ENCODE results near the gene CDK19.

Gene CDK19

DNA sequence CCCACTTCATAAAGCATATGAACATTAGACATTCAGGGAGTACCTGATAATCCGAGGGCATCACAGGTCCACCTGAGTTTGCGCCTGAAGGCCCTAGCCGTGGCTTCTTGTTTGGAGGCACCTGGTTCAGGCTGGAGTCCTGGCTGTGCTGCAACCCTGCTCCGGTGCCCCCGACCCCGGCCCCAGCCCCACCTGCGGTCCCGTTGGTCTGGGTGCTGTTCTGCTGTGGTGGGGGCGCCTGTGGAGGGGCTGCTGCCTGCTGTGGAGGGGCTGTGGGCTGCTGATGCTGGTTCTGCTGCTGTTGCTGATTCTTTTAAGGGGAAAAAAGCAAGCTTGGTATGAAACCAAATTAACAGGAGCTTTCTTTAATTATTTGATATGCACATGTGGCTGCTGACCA, 194.2 kb downstream of the CDK19 start:
- no peak overlapping the region for H3K4me3 ChIP-seq (ENCODE audit: low read length)
- DNase-seq (ENCODE audit: low read depth), result no peak
- TF ChIP-seq, protein P1, sequence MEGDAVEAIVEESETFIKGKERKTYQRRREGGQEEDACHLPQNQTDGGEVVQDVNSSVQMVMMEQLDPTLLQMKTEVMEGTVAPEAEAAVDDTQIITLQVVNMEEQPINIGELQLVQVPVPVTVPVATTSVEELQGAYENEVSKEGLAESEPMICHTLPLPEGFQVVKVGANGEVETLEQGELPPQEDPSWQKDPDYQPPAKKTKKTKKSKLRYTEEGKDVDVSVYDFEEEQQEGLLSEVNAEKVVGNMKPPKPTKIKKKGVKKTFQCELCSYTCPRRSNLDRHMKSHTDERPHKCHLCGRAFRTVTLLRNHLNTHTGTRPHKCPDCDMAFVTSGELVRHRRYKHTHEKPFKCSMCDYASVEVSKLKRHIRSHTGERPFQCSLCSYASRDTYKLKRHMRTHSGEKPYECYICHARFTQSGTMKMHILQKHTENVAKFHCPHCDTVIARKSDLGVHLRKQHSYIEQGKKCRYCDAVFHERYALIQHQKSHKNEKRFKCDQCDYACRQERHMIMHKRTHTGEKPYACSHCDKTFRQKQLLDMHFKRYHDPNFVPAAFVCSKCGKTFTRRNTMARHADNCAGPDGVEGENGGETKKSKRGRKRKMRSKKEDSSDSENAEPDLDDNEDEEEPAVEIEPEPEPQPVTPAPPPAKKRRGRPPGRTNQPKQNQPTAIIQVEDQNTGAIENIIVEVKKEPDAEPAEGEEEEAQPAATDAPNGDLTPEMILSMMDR (IDR thresholded peaks at IDR 0.05; ENCODE audit: insufficient read depth, low read depth, low read length, missing control alignments), result no peak

DNA sequence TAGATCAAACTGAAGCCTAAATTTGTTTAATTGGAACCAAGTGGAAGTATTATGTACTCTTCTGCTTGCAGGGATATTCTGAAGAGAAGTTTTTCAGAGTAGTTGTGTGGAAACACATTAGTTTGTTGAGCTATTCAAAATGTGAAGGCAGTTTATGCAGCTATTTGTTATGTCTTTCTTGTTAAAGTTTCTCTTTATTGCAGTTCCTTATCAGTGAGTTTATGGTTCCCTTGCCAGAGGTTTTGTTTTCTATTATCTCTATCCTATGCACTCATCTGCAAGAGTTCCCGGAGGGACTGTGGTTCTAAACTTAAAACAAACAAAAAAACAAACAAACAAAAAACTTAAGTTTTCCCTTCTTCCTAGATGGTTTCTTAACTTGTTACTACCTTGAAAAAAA, 195.2 kb downstream of the CDK19 start:
- no peak for DNase-seq (ENCODE audit: low read depth)
- TF ChIP-seq, protein P1 (IDR thresholded peaks at IDR 0.05; ENCODE audit: insufficient read depth, low read depth, low read length, missing control alignments), result no peak
- H3K4me3 ChIP-seq (ENCODE audit: low read length), result no peak overlapping the region

DNA sequence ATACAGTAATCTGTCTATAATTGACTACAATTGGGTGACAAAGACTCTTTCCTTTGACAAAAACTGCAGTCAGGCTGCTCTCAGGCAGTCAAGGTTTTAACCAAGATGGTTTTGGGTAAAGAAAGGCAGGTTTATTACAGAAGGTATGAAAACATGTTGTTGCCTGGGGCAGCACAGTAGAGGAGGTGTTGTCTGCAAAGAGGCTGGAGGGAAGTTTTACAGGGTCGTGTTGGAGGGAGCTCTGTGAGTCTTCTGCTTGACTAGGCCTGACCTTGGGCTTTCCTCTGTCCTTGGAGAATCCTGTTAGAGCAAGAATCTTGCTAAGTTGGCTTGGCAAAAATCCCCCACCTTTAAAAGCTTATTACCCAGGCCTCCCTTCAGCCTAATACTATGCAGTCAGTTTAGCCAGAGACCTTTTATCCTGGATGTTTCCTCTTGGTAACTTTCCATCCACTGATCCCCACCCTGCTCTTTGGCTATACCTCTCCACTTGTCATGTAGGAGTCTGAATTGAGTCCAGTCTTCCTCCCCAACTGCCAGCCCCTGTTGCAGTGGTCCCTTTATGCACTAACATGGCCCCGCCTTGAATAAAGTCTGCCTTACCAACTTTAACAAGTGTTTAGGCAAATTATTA, 195.9 kb downstream of the CDK19 start:
- TF ChIP-seq, protein P1 (IDR thresholded peaks at IDR 0.05; ENCODE audit: insufficient read depth, low read depth, low read length, missing control alignments), result no peak
- no peak overlapping the region for H3K4me3 ChIP-seq (ENCODE audit: low read length)
- DNase-seq (ENCODE audit: low read depth), result no peak

DNA sequence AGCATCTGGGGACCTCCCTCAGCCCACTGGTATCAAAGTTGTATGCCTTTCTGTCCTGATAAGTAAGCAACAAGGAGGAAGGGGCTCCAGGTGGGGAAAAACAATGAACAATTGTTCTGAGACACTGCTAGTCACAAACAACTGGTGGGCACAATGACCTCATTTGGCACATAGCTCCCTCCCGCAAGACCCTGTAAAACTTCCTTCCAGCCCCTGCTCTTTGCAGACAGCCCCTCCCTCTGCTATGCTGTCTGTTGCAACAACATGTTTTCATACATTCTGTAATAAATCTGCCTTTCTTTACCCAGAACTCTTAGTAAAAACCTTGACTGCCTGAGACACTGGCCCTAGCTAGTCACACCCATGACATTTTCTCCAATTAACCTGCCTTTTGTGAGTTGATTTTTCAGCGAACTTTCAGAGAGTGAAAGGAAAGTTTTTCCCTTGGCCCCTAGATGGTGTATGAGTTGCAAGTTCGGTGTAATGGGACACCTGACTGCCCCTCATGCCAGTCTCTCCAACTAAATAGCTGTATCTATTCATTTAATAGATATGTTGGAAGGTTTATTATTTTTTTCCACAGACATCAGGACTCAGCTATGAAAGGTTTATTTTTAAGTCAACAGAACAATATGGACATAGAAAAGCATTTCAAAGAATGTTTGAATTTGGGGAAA, 196.5 kb downstream of the CDK19 start:
- DNase-seq (ENCODE audit: low read depth), result peak; percentile 29
- H3K4me3 ChIP-seq (ENCODE audit: low read length), result no peak overlapping the region
- TF ChIP-seq, protein P1 (IDR thresholded peaks at IDR 0.05; ENCODE audit: insufficient read depth, low read depth, low read length, missing control alignments), result peak; percentile 36

DNA sequence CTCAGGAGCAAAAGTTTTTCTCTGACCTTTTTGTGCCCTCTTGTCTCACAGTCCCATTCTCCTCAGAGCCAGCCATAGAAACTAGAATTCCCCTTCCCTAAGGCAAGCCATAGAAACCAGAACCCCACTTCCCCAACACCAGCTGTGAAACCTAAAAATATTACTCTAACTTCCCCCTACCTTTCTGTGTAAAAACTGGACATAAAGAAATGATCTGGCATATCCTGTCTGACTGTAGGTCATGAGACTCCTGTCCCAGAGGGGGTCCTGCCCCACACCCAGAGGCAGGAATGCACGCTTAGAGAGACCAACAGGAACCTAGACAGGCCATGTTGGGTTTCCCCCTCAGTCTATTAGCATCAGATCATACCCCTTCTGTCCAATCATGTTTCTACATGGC, 198.2 kb downstream of the CDK19 start:
- TF ChIP-seq, protein P1 (IDR thresholded peaks at IDR 0.05; ENCODE audit: insufficient read depth, low read depth, low read length, missing control alignments), result no peak
- DNase-seq (ENCODE audit: low read depth), result no peak
- H3K4me3 ChIP-seq (ENCODE audit: low read length), result no peak overlapping the region

DNA sequence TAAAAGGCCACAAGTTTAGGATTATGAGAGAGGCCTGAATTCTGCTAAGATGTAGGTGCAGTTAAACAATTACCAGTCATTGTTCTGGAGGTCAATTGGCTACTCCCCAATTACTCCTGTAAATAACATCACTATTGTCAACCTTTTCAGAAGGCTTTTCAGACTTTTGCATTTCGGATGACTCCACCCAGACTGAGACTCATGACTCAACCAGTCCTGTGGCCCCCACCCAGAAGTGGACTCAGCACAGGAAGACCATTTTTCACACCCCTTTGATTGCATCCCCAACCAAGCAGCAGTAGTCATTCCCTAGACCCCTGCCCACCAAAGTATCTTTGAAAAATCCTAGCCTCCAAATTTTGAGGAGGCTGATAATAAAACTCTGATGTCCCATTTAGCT, 199.5 kb downstream of the CDK19 start:
- no peak overlapping the region for H3K4me3 ChIP-seq (ENCODE audit: low read length)
- DNase-seq (ENCODE audit: low read depth), result no peak
- TF ChIP-seq, protein P1 (IDR thresholded peaks at IDR 0.05; ENCODE audit: insufficient read depth, low read depth, low read length, missing control alignments), result no peak

DNA sequence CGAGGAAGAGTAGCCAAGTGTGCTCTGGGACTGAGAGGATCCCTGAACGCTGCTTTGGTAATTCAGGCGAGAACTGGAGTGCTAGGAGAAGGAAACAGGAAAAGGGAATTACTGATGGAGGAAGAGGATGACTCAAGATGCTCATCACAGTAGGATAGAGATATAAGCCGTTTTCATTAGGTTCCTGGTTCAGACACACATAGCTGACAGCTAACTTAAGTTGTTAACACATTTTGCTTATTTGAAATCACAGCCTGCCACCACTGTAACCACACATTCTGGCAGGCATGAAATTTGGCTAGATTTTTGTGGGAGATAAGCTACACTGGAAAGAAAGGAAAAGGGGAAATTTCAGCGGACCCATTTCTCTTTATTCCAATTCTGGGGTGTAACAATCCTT, 200.7 kb downstream of the CDK19 start:
- H3K4me3 ChIP-seq (ENCODE audit: low read length), result no peak overlapping the region
- no peak for DNase-seq (ENCODE audit: low read depth)
- TF ChIP-seq, protein P1 (IDR thresholded peaks at IDR 0.05; ENCODE audit: insufficient read depth, low read depth, low read length, missing control alignments), result no peak

Measured in epithelial cell of esophagus (primary cell).